GM12878 (cell line): ENCODE data around the gene TRPC1.

Experiments used
- BCL3 ChIP-seq: IDR thresholded peaks from 2 replicates; pipeline ENCODE4 v1.6.1; 2011; ENCODE audit warnings: borderline replicate concordance, low read depth, mild to moderate bottlenecking, moderate library complexity, low read length; ENCODE audit not compliant: insufficient read depth, poor library complexity, severe bottlenecking
- EZH2 ChIP-seq: IDR thresholded peaks from 2 replicates; pipeline ENCODE4 v1.6.1; 2012; ENCODE audit warnings: low read depth, mild to moderate bottlenecking, control low read depth, inconsistent platforms, low read length, borderline replicate concordance; ENCODE audit not compliant: control insufficient read depth
- MYC ChIP-seq: IDR thresholded peaks from 2 replicates; pipeline ENCODE4 v1.6.1; 2011; ENCODE audit warnings: mild to moderate bottlenecking, low read length, moderate library complexity, inconsistent platforms; ENCODE audit not compliant: insufficient read depth, insufficient replicate concordance, insufficient read length, severe bottlenecking
- POLR2A ChIP-seq: IDR thresholded peaks from 2 replicates; pipeline ENCODE4 v1.6.1; 2011; ENCODE audit warnings: low read depth, mild to moderate bottlenecking, low read length
- SP1 ChIP-seq: IDR thresholded peaks from one replicate; pipeline ENCODE4 v1.6.1; 2011; ENCODE audit warnings: low read depth, low read length
- SREBF2 ChIP-seq: IDR thresholded peaks from 2 replicates; pipeline ENCODE4 v1.6.1; 2012; ENCODE audit warnings: mild to moderate bottlenecking, low read length
- TF ChIP-seq, protein P1 (sequence below): IDR thresholded peaks from 2 replicates; pipeline ENCODE4 v1.6.1; 2012; ENCODE audit warnings: mild to moderate bottlenecking, low read depth, low read length

- TF ChIP-seq EZH2 (no peak), SREBF2 (no peak), MYC (no peak), BCL3 (no peak), SP1 (no peak), POLR2A (no peak)
- TF ChIP-seq, protein P1, sequence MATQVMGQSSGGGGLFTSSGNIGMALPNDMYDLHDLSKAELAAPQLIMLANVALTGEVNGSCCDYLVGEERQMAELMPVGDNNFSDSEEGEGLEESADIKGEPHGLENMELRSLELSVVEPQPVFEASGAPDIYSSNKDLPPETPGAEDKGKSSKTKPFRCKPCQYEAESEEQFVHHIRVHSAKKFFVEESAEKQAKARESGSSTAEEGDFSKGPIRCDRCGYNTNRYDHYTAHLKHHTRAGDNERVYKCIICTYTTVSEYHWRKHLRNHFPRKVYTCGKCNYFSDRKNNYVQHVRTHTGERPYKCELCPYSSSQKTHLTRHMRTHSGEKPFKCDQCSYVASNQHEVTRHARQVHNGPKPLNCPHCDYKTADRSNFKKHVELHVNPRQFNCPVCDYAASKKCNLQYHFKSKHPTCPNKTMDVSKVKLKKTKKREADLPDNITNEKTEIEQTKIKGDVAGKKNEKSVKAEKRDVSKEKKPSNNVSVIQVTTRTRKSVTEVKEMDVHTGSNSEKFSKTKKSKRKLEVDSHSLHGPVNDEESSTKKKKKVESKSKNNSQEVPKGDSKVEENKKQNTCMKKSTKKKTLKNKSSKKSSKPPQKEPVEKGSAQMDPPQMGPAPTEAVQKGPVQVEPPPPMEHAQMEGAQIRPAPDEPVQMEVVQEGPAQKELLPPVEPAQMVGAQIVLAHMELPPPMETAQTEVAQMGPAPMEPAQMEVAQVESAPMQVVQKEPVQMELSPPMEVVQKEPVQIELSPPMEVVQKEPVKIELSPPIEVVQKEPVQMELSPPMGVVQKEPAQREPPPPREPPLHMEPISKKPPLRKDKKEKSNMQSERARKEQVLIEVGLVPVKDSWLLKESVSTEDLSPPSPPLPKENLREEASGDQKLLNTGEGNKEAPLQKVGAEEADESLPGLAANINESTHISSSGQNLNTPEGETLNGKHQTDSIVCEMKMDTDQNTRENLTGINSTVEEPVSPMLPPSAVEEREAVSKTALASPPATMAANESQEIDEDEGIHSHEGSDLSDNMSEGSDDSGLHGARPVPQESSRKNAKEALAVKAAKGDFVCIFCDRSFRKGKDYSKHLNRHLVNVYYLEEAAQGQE, result no peak
Observed at GRCh38 chr3:142801746-142802145, 77.9 kb downstream of the TRPC1 start.
